Measurements from ENCODE around the gene KCNQ1.
A peak's percentile ranks its signal among the peaks of the same experiment; 100 is the strongest.

The KCNQ1 gene

GRCh38 chr11:2694495-2694894 is 249.7 kb downstream of the KCNQ1 start:
- H3K27ac ChIP-seq (ENCODE audit: low read length): no peak overlapping the region
- H3K4me3 ChIP-seq (ENCODE audit: low read depth in 1 of 2, low read length in 2 of 2): no peak overlapping the region
- H3K9me3 ChIP-seq (ENCODE audit: control insufficient read depth in 1 of 2, low read length in 2 of 2): no peaks in the 10 kb centered on the region
- H3K4me1 ChIP-seq (ENCODE audit: control insufficient read depth in 1 of 2, insufficient read depth in 2 of 2, low read length in 2 of 2): peaks cover 0 to 45% of the 10 kb centered on the region in 2 donors
- H3K36me3 ChIP-seq (ENCODE audit: control insufficient read depth in 1 of 2, insufficient read depth in 2 of 2, low read length in 2 of 2): no peaks in the 10 kb centered on the region
- no peaks in the 10 kb centered on the region for H3K27me3 ChIP-seq (ENCODE audit: low read depth, low read length)

- H3K27ac ChIP-seq (ENCODE audit: low read length): no peak overlapping the region
- H3K4me1 ChIP-seq (ENCODE audit: control insufficient read depth in 1 of 2, insufficient read depth in 2 of 2, low read length in 2 of 2): peaks cover 0 to 40% of the 10 kb centered on the region in 2 donors
- H3K27me3 ChIP-seq (ENCODE audit: low read depth, low read length): no peaks in the 10 kb centered on the region
- no peaks in the 10 kb centered on the region for H3K36me3 ChIP-seq (ENCODE audit: control insufficient read depth in 1 of 2, insufficient read depth in 2 of 2, low read length in 2 of 2)
- no peaks in the 10 kb centered on the region for H3K9me3 ChIP-seq (ENCODE audit: control insufficient read depth in 1 of 2, low read length in 2 of 2)
- H3K4me3 ChIP-seq (ENCODE audit: low read depth in 1 of 2, low read length in 2 of 2): no peak overlapping the region
Measured at GRCh38 chr11:2694995-2695939, 250.5 kb downstream of the KCNQ1 start.

GRCh38 chr11:2696455-2696854 is 251.6 kb downstream of the KCNQ1 start:
- Histone ChIP-seq H3K27me3 (ENCODE audit: low read depth, low read length) (no peaks in the 10 kb centered on the region), H3K36me3 (ENCODE audit: control insufficient read depth in 1 of 2, insufficient read depth in 2 of 2, low read length in 2 of 2) (no peaks in the 10 kb centered on the region), H3K4me1 (ENCODE audit: control insufficient read depth in 1 of 2, insufficient read depth in 2 of 2, low read length in 2 of 2) (peaks cover 0 to 30% of the 10 kb centered on the region in 2 donors), H3K27ac (ENCODE audit: low read length) (no peak overlapping the region), H3K4me3 (ENCODE audit: low read depth in 1 of 2, low read length in 2 of 2) (no peak overlapping the region), H3K9me3 (ENCODE audit: control insufficient read depth in 1 of 2, low read length in 2 of 2) (no peaks in the 10 kb centered on the region)

GRCh38 chr11:2697866-2698265 is 253.1 kb downstream of the KCNQ1 start:
- H3K27me3 ChIP-seq (ENCODE audit: low read depth, low read length): no peaks in the 10 kb centered on the region
- peak overlapping the region; percentile 68 to 74 for H3K4me3 ChIP-seq (ENCODE audit: low read depth in 1 of 2, low read length in 2 of 2)
- no peaks in the 10 kb centered on the region for H3K36me3 ChIP-seq (ENCODE audit: control insufficient read depth in 1 of 2, insufficient read depth in 2 of 2, low read length in 2 of 2)
- H3K9me3 ChIP-seq (ENCODE audit: control insufficient read depth in 1 of 2, low read length in 2 of 2): no peaks in the 10 kb centered on the region
- H3K4me1 ChIP-seq (ENCODE audit: control insufficient read depth in 1 of 2, insufficient read depth in 2 of 2, low read length in 2 of 2): peaks cover 0 to 22% of the 10 kb centered on the region in 2 donors
- H3K27ac ChIP-seq (ENCODE audit: low read length): no peak overlapping the region

- Histone ChIP-seq H3K27me3 (ENCODE audit: low read depth, low read length) (no peaks in the 10 kb centered on the region), H3K4me3 (ENCODE audit: low read depth in 1 of 2, low read length in 2 of 2) (peak overlapping the region; percentile 68 to 74), H3K36me3 (ENCODE audit: control insufficient read depth in 1 of 2, insufficient read depth in 2 of 2, low read length in 2 of 2) (no peaks in the 10 kb centered on the region), H3K4me1 (ENCODE audit: control insufficient read depth in 1 of 2, insufficient read depth in 2 of 2, low read length in 2 of 2) (peaks cover 0 to 26% of the 10 kb centered on the region in 2 donors), H3K27ac (ENCODE audit: low read length) (no peak overlapping the region), H3K9me3 (ENCODE audit: control insufficient read depth in 1 of 2, low read length in 2 of 2) (no peaks in the 10 kb centered on the region)
Measured at GRCh38 chr11:2698386-2699184, 253.8 kb downstream of the KCNQ1 start.

- H3K27ac ChIP-seq (ENCODE audit: low read length): no peak overlapping the region
- peaks cover 0 to 25% of the 10 kb centered on the region in 2 donors for H3K4me1 ChIP-seq (ENCODE audit: control insufficient read depth in 1 of 2, insufficient read depth in 2 of 2, low read length in 2 of 2)
- H3K4me3 ChIP-seq (ENCODE audit: low read depth in 1 of 2, low read length in 2 of 2): peak overlapping the region; percentile 68 to 74
- no peaks in the 10 kb centered on the region for H3K27me3 ChIP-seq (ENCODE audit: low read depth, low read length)
- no peaks in the 10 kb centered on the region for H3K9me3 ChIP-seq (ENCODE audit: control insufficient read depth in 1 of 2, low read length in 2 of 2)
- H3K36me3 ChIP-seq (ENCODE audit: control insufficient read depth in 1 of 2, insufficient read depth in 2 of 2, low read length in 2 of 2): no peaks in the 10 kb centered on the region
Measured at GRCh38 chr11:2699185-2699530, 254.3 kb downstream of the KCNQ1 start.

GRCh38 chr11:2699531-2700414 is 255.0 kb downstream of the KCNQ1 start, which contains the start of gene KCNQ1OT1:
Gene KCNQ1OT1, minus strand, starts transcription at chr11:2699994.
- Histone ChIP-seq H3K36me3 (ENCODE audit: control insufficient read depth in 1 of 2, insufficient read depth in 2 of 2, low read length in 2 of 2) (no peaks in the 10 kb centered on the region), H3K4me3 (ENCODE audit: low read depth in 1 of 2, low read length in 2 of 2) (peak within 1 kb of the TSS; percentile 68 to 74), H3K9me3 (ENCODE audit: control insufficient read depth in 1 of 2, low read length in 2 of 2) (no peaks in the 10 kb centered on the region), H3K27ac (ENCODE audit: low read length) (peak within 1 kb of the TSS; percentile 60), H3K27me3 (ENCODE audit: low read depth, low read length) (no peaks in the 10 kb centered on the region), H3K4me1 (ENCODE audit: control insufficient read depth in 1 of 2, insufficient read depth in 2 of 2, low read length in 2 of 2) (peaks cover 0 to 23% of the 10 kb centered on the region in 2 donors)

GRCh38 chr11:2700415-2701211 is 255.8 kb downstream of the KCNQ1 start:
- peak overlapping the region; percentile 60 for H3K27ac ChIP-seq (ENCODE audit: low read length)
- H3K4me1 ChIP-seq (ENCODE audit: control insufficient read depth in 1 of 2, insufficient read depth in 2 of 2, low read length in 2 of 2): peaks cover 0 to 17% of the 10 kb centered on the region in 2 donors
- H3K4me3 ChIP-seq (ENCODE audit: low read depth in 1 of 2, low read length in 2 of 2): peak overlapping the region; percentile 7 to 68
- no peaks in the 10 kb centered on the region for H3K36me3 ChIP-seq (ENCODE audit: control insufficient read depth in 1 of 2, insufficient read depth in 2 of 2, low read length in 2 of 2)
- H3K9me3 ChIP-seq (ENCODE audit: control insufficient read depth in 1 of 2, low read length in 2 of 2): no peaks in the 10 kb centered on the region
- no peaks in the 10 kb centered on the region for H3K27me3 ChIP-seq (ENCODE audit: low read depth, low read length)

GRCh38 chr11:2701230-2701629 is 256.4 kb downstream of the KCNQ1 start:
- peaks cover 0 to 17% of the 10 kb centered on the region in 2 donors for H3K4me1 ChIP-seq (ENCODE audit: control insufficient read depth in 1 of 2, insufficient read depth in 2 of 2, low read length in 2 of 2)
- no peaks in the 10 kb centered on the region for H3K27me3 ChIP-seq (ENCODE audit: low read depth, low read length)
- no peak overlapping the region for H3K4me3 ChIP-seq (ENCODE audit: low read depth in 1 of 2, low read length in 2 of 2)
- no peaks in the 10 kb centered on the region for H3K9me3 ChIP-seq (ENCODE audit: control insufficient read depth in 1 of 2, low read length in 2 of 2)
- peak overlapping the region; percentile 60 for H3K27ac ChIP-seq (ENCODE audit: low read length)
- no peaks in the 10 kb centered on the region for H3K36me3 ChIP-seq (ENCODE audit: control insufficient read depth in 1 of 2, insufficient read depth in 2 of 2, low read length in 2 of 2)

- Histone ChIP-seq H3K27ac (ENCODE audit: low read length) (no peak overlapping the region), H3K36me3 (ENCODE audit: control insufficient read depth in 1 of 2, insufficient read depth in 2 of 2, low read length in 2 of 2) (no peaks in the 10 kb centered on the region), H3K27me3 (ENCODE audit: low read depth, low read length) (no peaks in the 10 kb centered on the region), H3K9me3 (ENCODE audit: control insufficient read depth in 1 of 2, low read length in 2 of 2) (no peaks in the 10 kb centered on the region), H3K4me1 (ENCODE audit: control insufficient read depth in 1 of 2, insufficient read depth in 2 of 2, low read length in 2 of 2) (peaks cover 0 to 17% of the 10 kb centered on the region in 2 donors), H3K4me3 (ENCODE audit: low read depth in 1 of 2, low read length in 2 of 2) (no peak overlapping the region)
Measured at GRCh38 chr11:2701898-2702434, 257.2 kb downstream of the KCNQ1 start.

Measured in muscle layer of duodenum (tissue), 2 donors.